Skeletal muscle tissue (tissue), 4 donors: ENCODE results near the gene TMEM100. TPM values are rescaled to one million over a fixed set of nuclear protein-coding genes. Genes with fewer than 3 reads are reported as not detected.
"Not testable (repeated sequence)": the region's sequence is repeated elsewhere in the genome, so short reads cannot be mapped to it uniquely, and the experiment has no call there.

Source experiments
- H3K27ac ChIP-seq: one replicate; pipeline ENCODE4 v1.7.0; 2013; ENCODE audit warnings: mild to moderate bottlenecking, low read depth, low read length, inconsistent platforms
- H3K27me3 ChIP-seq, 3 donors: one replicate each; pipeline ENCODE4 v1.7.0; 2013; ENCODE audit warnings: low read length in 3 of 3; ENCODE audit not compliant: control insufficient read depth in 3 of 3, insufficient read depth in 3 of 3
- H3K36me3 ChIP-seq, 3 donors: one replicate each; pipeline ENCODE4 v1.7.0; 2013; ENCODE audit warnings: low read length in 3 of 3; ENCODE audit not compliant: control insufficient read depth in 3 of 3, insufficient read depth in 3 of 3
- H3K4me1 ChIP-seq, 3 donors: one replicate each; pipeline ENCODE4 v1.7.0; 2013; ENCODE audit warnings: low read length in 3 of 3, mild to moderate bottlenecking in 3 of 3; ENCODE audit not compliant: control insufficient read depth in 3 of 3, insufficient read depth in 3 of 3
- H3K4me3 ChIP-seq, 3 donors: one replicate each; pipeline ENCODE4 v1.7.0; 2013; ENCODE audit warnings: low read length in 3 of 3
- H3K9ac ChIP-seq, 3 donors: one replicate each; pipeline ENCODE4 v1.7.0; 2013; ENCODE audit warnings: low read length in 3 of 3, mild to moderate bottlenecking in 3 of 3, moderate library complexity in 2 of 3, low read depth in 1 of 3
- H3K9me3 ChIP-seq, 3 donors: one replicate each; pipeline ENCODE4 v1.7.0; 2013; ENCODE audit warnings: low read length in 3 of 3; ENCODE audit not compliant: control insufficient read depth in 3 of 3
- total RNA-seq: library from RNA; depleted of rRNA; stranded (reverse); fragments of >200 nt; gene quantifications from one replicate; pipeline ENCODE4 v1.2.3, GENCODE V29; 2014
- donor health status: Osteomylitis.

TMEM100 gene
- total RNA-seq, 1 donor from 2014 or later = 6.3 TPM

DNA sequence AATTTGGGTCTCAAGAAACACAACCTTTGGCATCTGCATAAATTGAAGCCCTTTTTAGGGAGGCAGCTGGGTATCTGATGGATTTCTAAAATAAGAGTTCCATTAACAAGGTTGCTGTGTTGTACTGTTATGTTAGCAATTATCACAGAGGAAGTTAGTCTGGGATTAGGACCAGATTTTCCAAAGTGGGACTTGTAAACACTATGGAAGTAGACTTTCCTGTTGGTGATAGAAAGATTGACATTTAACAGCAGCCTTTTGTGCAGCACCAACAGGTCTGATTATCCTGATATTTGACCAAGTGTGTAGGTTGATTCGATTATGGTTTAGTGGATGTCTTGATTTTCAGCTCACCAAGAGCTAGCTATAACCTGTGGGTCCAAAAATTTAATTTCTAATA, 46.4 kb downstream of the TMEM100 start:
- no peak overlapping the region for H3K27ac ChIP-seq
- no peaks in the 10 kb centered on the region for H3K27me3 ChIP-seq
- H3K9ac ChIP-seq = no peak overlapping the region
- no peaks in the 10 kb centered on the region for H3K36me3 ChIP-seq
- no peaks in the 10 kb centered on the region for H3K4me1 ChIP-seq
- H3K9me3 ChIP-seq = no peaks in the 10 kb centered on the region
- no peak overlapping the region for H3K4me3 ChIP-seq

DNA sequence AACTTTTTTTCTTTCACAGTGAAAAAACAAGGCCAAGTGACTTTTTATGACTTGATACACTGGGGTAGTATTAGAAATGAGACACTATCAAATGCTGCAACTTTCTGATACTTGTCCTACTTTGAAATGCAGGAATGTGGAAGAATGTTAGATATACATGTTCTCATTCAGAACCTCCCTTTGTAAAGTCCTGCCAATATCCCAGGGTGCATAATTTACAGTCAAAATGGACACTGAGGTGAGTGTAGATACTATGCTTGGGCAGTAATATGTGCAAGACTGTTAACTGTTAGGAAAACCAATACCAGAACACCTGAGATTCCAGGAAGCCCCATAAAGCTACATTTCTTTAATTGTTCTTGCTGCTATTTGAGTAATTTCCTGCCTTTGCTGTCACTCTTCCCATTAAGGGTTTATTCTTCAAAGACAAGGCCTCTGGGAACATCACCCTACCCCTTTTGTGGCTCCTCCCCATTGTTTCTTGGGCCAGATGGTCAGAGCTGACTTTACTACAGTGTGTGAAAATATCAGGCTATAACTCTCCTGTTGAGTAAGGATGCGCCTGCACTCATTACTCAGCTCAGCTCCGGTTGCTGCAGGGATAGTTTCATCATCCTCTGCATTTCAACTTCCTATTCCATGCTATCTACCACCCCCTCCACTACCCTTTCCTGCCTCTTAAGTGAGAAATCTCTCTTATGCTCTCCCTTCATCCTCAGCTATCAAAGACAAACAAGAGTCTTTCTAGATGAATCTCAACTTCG, 48.7 kb downstream of the TMEM100 start:
- H3K27ac ChIP-seq = no peak overlapping the region
- H3K4me3 ChIP-seq = no peak overlapping the region
- H3K9me3 ChIP-seq = no peaks in the 10 kb centered on the region
- H3K27me3 ChIP-seq = no peaks in the 10 kb centered on the region
- no peak overlapping the region for H3K9ac ChIP-seq
- H3K4me1 ChIP-seq = no peaks in the 10 kb centered on the region
- no peaks in the 10 kb centered on the region for H3K36me3 ChIP-seq

DNA sequence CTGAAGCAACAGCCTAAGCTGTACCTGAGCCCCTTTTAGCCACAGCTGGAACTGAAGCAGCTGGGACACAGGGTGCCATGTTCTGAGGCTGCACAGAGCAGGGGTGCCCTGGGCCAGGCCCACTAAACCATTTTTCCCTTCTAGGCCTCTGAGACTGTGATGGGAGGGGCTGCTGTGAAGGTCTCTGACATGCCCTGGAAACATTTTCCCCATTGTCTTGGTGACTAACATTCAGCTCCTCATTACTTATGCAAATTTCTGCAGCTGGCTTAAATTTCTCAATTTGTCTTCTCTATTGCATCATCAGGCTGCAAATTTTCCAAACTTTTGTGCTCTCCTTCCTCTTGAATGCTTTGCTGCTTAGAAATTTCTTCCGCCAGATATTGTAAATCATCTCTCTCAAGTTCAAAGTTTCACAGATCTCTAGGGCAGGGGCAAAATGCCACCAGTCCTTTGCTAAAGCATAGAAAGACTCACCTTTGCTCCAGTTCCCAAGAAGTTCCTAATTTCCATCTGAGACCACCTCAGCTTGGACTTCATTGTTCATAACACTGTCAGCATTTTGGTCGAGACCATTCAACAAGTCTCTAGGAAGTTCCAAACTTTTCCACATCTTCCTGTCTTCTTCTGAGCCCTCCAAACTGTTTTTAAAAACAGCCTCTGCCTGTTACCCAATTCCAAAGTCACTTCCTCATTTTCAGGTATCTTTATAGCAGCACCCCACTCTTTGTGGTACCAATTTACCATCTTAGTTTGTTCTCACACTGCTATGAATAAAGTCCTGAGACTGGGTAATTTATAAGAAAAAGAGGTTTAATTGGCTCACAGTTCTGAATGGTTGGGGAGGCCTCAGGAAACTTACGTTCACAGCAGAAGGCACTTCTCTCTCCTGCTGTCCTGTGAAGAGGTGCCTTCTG, 49.8 kb downstream of the TMEM100 start:
- Histone ChIP-seq H3K36me3 (no peaks in the 10 kb centered on the region), H3K4me3 (no peak overlapping the region), H3K9ac (no peak overlapping the region), H3K9me3 (no peaks in the 10 kb centered on the region), H3K27ac (no peak overlapping the region), H3K4me1 (no peaks in the 10 kb centered on the region), H3K27me3 (no peaks in the 10 kb centered on the region)

DNA sequence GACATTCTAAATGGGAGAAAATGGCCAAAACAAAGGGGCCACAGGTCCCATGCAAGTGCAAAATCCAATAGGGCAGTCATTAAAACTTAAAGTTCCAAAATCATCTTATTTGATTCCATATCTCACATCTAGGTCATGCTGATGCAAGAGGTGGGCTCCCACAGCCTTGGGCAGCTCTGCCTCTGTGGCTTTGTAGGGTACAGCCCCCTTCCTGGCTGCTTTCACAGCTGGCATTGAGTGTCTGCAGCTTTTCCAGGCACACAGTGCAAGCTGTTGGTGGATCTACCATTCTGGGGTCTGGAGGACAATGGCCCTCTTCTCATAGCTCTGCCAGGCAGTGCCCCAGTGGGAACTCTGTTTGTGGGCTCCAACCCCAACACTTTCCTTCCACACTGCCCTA, 50.7 kb downstream of the TMEM100 start:
- not testable (repeated sequence) for H3K27ac ChIP-seq, H3K9me3 ChIP-seq

More for the DNA sequence above, 50.7 kb downstream of the TMEM100 start:
- not testable (repeated sequence) for H3K36me3 ChIP-seq, H3K9ac ChIP-seq, H3K4me3 ChIP-seq, H3K4me1 ChIP-seq, H3K27me3 ChIP-seq

Other genes starting within 250 kb of the TMEM100 start
- gene SMIM36, start 211.4 kb downstream of the TMEM100 start, total RNA-seq = not detected
- gene PCTP, start 28.2 kb upstream of the TMEM100 start, total RNA-seq = 13.6 TPM